ENCODE measurements around the gene KRT80. TPM values are rescaled to one million over a fixed set of nuclear protein-coding genes. Genes with fewer than 3 reads are reported as not detected.
A peak's percentile ranks its signal among the peaks of the same experiment; 100 is the strongest.

KRT80 gene
- total and polyA plus RNA-seq, 3 experiments from 2014 or later: not detected

DNA sequence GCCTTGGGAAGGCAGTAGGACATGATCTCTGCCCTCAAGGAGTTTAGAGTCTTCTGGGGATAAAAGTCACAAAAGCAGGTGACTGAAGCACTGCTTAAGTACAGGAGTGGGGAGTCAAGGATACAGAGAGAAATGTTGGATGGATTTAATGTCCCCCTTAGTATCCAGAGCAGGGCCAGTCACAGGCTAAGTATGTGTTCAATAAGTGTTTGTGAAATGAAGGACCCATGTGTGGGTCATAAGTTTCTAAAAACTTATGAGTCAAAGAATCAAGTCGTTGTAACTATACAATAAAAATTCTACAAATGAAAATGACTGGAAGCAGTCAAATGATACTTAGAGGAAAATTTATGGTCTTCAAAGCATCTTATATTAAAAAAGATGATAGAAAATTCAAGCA is 25.1 kb downstream of the KRT80 start:
- no peak overlapping the region for H3K27ac ChIP-seq (ENCODE audit: low read depth, low read length)
- no peaks in the 10 kb centered on the region for H3K27me3 Mint-ChIP-seq
- H3K36me3 ChIP-seq (ENCODE audit: insufficient read depth, low read length): no peaks in the 10 kb centered on the region
- H3K27me3 ChIP-seq (ENCODE audit: insufficient read depth, low read length, poor library complexity, severe bottlenecking): no peaks in the 10 kb centered on the region
- peaks cover 9% of the 10 kb centered on the region for H3K4me1 ChIP-seq (ENCODE audit: insufficient read depth, low read length)
- no peaks in the 10 kb centered on the region for H3K9me3 ChIP-seq (ENCODE audit: low read length)
- CTCF ChIA-PET: no interaction called here
- H3K9me3 Mint-ChIP-seq: no peaks in the 10 kb centered on the region
- H3K36me3 Mint-ChIP-seq: no peaks in the 10 kb centered on the region
- H3K27ac Mint-ChIP-seq: no peak overlapping the region
- no peak overlapping the region for H3K4me3 Mint-ChIP-seq
- peaks cover 6 to 10% (median 7%) of the 10 kb centered on the region in 3 donors for H3K4me1 Mint-ChIP-seq
- POLR2A ChIA-PET: no interaction called here
- no peak for DNase-seq
- H3K4me3 ChIP-seq (ENCODE audit: low read length): no peak overlapping the region

DNA sequence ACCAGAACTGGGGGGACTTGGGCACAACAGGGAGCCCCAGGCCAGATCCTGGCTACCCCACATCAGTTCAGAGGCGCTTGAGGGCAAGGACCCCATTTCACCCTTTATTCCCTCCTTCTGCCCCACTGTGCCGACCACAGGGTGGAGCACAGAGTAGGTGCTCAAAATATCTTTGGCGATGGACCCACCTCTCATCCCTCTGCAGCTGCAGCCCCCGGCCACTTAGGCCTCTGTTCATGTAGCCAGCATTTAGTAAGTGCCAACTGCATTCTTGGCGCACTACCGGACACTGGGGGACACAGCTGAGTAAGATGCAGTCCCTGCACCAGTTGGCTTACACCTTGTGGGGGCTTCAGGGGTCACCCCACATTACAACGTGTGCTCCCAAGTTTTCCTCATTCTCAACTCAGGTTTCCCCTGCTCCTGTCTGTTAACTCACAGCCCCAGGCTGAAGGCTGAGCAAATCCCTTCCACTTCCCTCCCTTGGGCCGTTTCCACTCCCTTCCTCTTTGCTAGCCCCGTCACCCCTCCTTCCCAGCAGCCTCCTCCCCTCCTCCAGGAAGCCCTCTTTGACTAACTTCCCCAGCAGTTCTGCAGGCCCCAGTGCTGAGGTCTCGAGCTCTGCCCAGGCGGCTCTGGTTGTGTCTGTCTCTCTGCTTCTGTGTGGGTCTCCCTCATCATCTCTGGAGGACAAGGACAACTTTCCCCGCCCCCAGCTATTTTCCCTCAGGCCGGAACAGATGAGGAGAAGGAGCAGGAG is 26.5 kb downstream of the KRT80 start:
- H3K36me3 ChIP-seq (ENCODE audit: insufficient read depth, low read length): no peaks in the 10 kb centered on the region
- no peak for DNase-seq
- no peak overlapping the region for H3K27ac ChIP-seq (ENCODE audit: low read depth, low read length)
- Mint-ChIP-seq H3K4me3 (no peak overlapping the region), H3K9me3 (no peaks in the 10 kb centered on the region), H3K4me1 (peaks cover 14 to 17% (median 14%) of the 10 kb centered on the region in 3 donors), H3K27me3 (no peaks in the 10 kb centered on the region), H3K27ac (peak overlapping the region in 2 of 8 donors; percentile 23 to 87), H3K36me3 (no peaks in the 10 kb centered on the region)
- H3K4me1 ChIP-seq (ENCODE audit: insufficient read depth, low read length): peaks cover 16% of the 10 kb centered on the region
- no peak overlapping the region for H3K4me3 ChIP-seq (ENCODE audit: low read length)
- ChIA-PET POLR2A (no interaction called here), CTCF (interaction anchor here (0.9 kb wide), 1 partner anchor 73 kb away, joined by 3 read pairs; no protein-coding TSS in a partner anchor)
- no peaks in the 10 kb centered on the region for H3K9me3 ChIP-seq (ENCODE audit: low read length)
- no peaks in the 10 kb centered on the region for H3K27me3 ChIP-seq (ENCODE audit: insufficient read depth, low read length, poor library complexity, severe bottlenecking)

DNA sequence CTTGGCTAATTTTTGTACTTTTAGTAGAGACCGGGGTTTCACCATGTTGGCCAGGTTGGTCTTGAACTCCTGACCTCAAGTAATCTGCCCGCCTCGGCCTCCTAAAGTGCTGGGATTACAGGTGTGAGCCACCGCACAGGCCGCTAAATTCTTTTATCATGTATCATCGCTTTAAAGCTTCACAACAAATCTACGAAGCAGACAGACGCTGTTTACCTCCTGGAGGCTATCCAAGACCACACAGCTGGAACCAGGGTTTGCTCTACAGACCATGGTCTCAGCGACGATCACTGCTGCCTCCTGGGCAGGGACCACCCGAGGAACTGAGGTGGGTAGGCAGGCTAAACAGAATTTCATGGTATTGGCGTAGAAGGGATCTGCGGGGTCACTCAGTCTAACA is 27.2 kb downstream of the KRT80 start:
- H3K4me1 ChIP-seq (ENCODE audit: insufficient read depth, low read length): peaks cover 16% of the 10 kb centered on the region
- Mint-ChIP-seq H3K9me3 (no peaks in the 10 kb centered on the region), H3K4me3 (no peak overlapping the region), H3K36me3 (no peaks in the 10 kb centered on the region), H3K4me1 (peaks cover 14 to 17% (median 14%) of the 10 kb centered on the region in 3 donors), H3K27ac (no peak overlapping the region), H3K27me3 (no peaks in the 10 kb centered on the region)
- no peaks in the 10 kb centered on the region for H3K9me3 ChIP-seq (ENCODE audit: low read length)
- ChIA-PET POLR2A (no interaction called here), CTCF (no interaction called here)
- H3K27ac ChIP-seq (ENCODE audit: low read depth, low read length): no peak overlapping the region
- no peak overlapping the region for H3K4me3 ChIP-seq (ENCODE audit: low read length)
- no peaks in the 10 kb centered on the region for H3K27me3 ChIP-seq (ENCODE audit: insufficient read depth, low read length, poor library complexity, severe bottlenecking)
- no peak for DNase-seq
- H3K36me3 ChIP-seq (ENCODE audit: insufficient read depth, low read length): no peaks in the 10 kb centered on the region

GRCh38 chr12:52162981-52163380 is 28.8 kb downstream of the KRT80 start:
- no peak for DNase-seq
- no peaks in the 10 kb centered on the region for H3K9me3 ChIP-seq (ENCODE audit: low read length)
- H3K4me1 ChIP-seq (ENCODE audit: insufficient read depth, low read length): peaks cover 16% of the 10 kb centered on the region
- H3K27ac ChIP-seq (ENCODE audit: low read depth, low read length): no peak overlapping the region
- no peaks in the 10 kb centered on the region for H3K36me3 Mint-ChIP-seq
- no peak overlapping the region for H3K4me3 Mint-ChIP-seq
- H3K4me3 ChIP-seq (ENCODE audit: low read length): no peak overlapping the region
- no peaks in the 10 kb centered on the region for H3K27me3 ChIP-seq (ENCODE audit: insufficient read depth, low read length, poor library complexity, severe bottlenecking)
- ChIA-PET POLR2A (no interaction called here), CTCF (interaction anchor here (1.7 kb wide), 1 partner anchor 14 kb away, joined by 3 read pairs; no protein-coding TSS in a partner anchor)
- H3K9me3 Mint-ChIP-seq: peaks cover 0 to 2% (median 0%) of the 10 kb centered on the region in 5 donors
- H3K4me1 Mint-ChIP-seq: peaks cover 14 to 17% (median 14%) of the 10 kb centered on the region in 3 donors
- H3K36me3 ChIP-seq (ENCODE audit: insufficient read depth, low read length): no peaks in the 10 kb centered on the region
- H3K27me3 Mint-ChIP-seq: no peaks in the 10 kb centered on the region
- H3K27ac Mint-ChIP-seq: no peak overlapping the region

- Histone ChIP-seq H3K9me3 (ENCODE audit: low read length) (no peaks in the 10 kb centered on the region), H3K36me3 (ENCODE audit: insufficient read depth, low read length) (no peaks in the 10 kb centered on the region), H3K4me3 (ENCODE audit: low read length) (no peak overlapping the region), H3K27me3 (ENCODE audit: insufficient read depth, low read length, poor library complexity, severe bottlenecking) (no peaks in the 10 kb centered on the region), H3K27ac (ENCODE audit: low read depth, low read length) (no peak overlapping the region), H3K4me1 (ENCODE audit: insufficient read depth, low read length) (peaks cover 30% of the 10 kb centered on the region)
- Mint-ChIP-seq H3K4me3 (no peak overlapping the region), H3K4me1 (peaks cover 27 to 34% (median 30%) of the 10 kb centered on the region in 3 donors), H3K27ac (peak overlapping the region in 1 of 8 donors; percentile 83), H3K27me3 (no peaks in the 10 kb centered on the region), H3K36me3 (no peaks in the 10 kb centered on the region), H3K9me3 (peaks cover 0 to 2% (median 0%) of the 10 kb centered on the region in 5 donors)
- ChIA-PET CTCF (interaction anchor here (1.0 to 1.3 kb wide), 2 partner anchors 119 to 168 kb away, joined by 3 read pairs; no protein-coding TSS in a partner anchor), POLR2A (no interaction called here)
- no peak for DNase-seq
Observed at GRCh38 chr12:52160200-52160599, 31.6 kb downstream of the KRT80 start.

GRCh38 chr12:52157566-52158150 is 34.2 kb downstream of the KRT80 start:
- Histone ChIP-seq H3K36me3 (ENCODE audit: insufficient read depth, low read length) (no peaks in the 10 kb centered on the region), H3K4me3 (ENCODE audit: low read length) (no peak overlapping the region), H3K27me3 (ENCODE audit: insufficient read depth, low read length, poor library complexity, severe bottlenecking) (no peaks in the 10 kb centered on the region), H3K4me1 (ENCODE audit: insufficient read depth, low read length) (peaks cover 41% of the 10 kb centered on the region), H3K9me3 (ENCODE audit: low read length) (no peaks in the 10 kb centered on the region), H3K27ac (ENCODE audit: low read depth, low read length) (no peak overlapping the region)
- peaks cover 27 to 49% (median 36%) of the 10 kb centered on the region in 3 donors for H3K4me1 Mint-ChIP-seq
- H3K27me3 Mint-ChIP-seq: no peaks in the 10 kb centered on the region
- H3K27ac Mint-ChIP-seq: peak overlapping the region in 2 of 8 donors; percentile 78 to 91
- H3K4me3 Mint-ChIP-seq: no peak overlapping the region
- DNase-seq: no peak
- ChIA-PET CTCF (interaction anchor here (1.1 to 2.3 kb wide), 4 partner anchors 34 to 722 kb away, joined by 3 to 21 read pairs (median 3); no protein-coding TSS in a partner anchor), POLR2A (no interaction called here)
- no peaks in the 10 kb centered on the region for H3K36me3 Mint-ChIP-seq
- peaks cover 0 to 2% (median 0%) of the 10 kb centered on the region in 5 donors for H3K9me3 Mint-ChIP-seq

GRCh38 chr12:52156757-52157565 is 34.9 kb downstream of the KRT80 start:
- Histone ChIP-seq H3K36me3 (ENCODE audit: insufficient read depth, low read length) (no peaks in the 10 kb centered on the region), H3K4me3 (ENCODE audit: low read length) (no peak overlapping the region), H3K27me3 (ENCODE audit: insufficient read depth, low read length, poor library complexity, severe bottlenecking) (no peaks in the 10 kb centered on the region), H3K9me3 (ENCODE audit: low read length) (no peaks in the 10 kb centered on the region), H3K27ac (ENCODE audit: low read depth, low read length) (no peak overlapping the region), H3K4me1 (ENCODE audit: insufficient read depth, low read length) (peaks cover 36% of the 10 kb centered on the region)
- Mint-ChIP-seq H3K27me3 (no peaks in the 10 kb centered on the region), H3K4me1 (peaks cover 26 to 47% (median 35%) of the 10 kb centered on the region in 3 donors), H3K4me3 (no peak overlapping the region), H3K9me3 (peaks cover 0 to 2% (median 0%) of the 10 kb centered on the region in 5 donors), H3K36me3 (no peaks in the 10 kb centered on the region), H3K27ac (peak overlapping the region in 3 of 8 donors; percentile 45 to 91 (median 52))
- peak; percentile 51 to 77 (median 59) for DNase-seq
- POLR2A ChIA-PET: no interaction called here
- CTCF ChIA-PET: interaction anchor here (0.6 to 2.3 kb wide), 7 partner anchors 10 to 824 kb away, joined by 3 to 21 read pairs (median 3); no protein-coding TSS in a partner anchor
